ENCODE results near the gene CD99.
"Not testable (repeated sequence)": the region's sequence is repeated elsewhere in the genome, so short reads cannot be mapped to it uniquely, and the experiment has no call there.

GRCh38 chrX:2780472-2781225, 89.6 kb downstream of the CD99 start:
- TF ChIP-seq EZH2 (IDR thresholded peaks at IDR 0.05; ENCODE audit: borderline replicate concordance, insufficient read depth, low read depth, low read length, poor library complexity, severe bottlenecking); CTCF (IDR thresholded peaks at IDR 0.05): not testable (repeated sequence)

Measured in B cell (primary cell).